IPS-18a (cell line): Measurements from ENCODE around the gene C2CD4C.
"Not testable (repeated sequence)": the region's sequence is repeated elsewhere in the genome, so short reads cannot be mapped to it uniquely, and the experiment has no call there.

Source experiments
- H3K27ac ChIP-seq: one replicate; pipeline ENCODE4 v1.5.1; 2013; ENCODE audit warnings: low read length
- H3K27me3 ChIP-seq: one replicate; pipeline ENCODE4 v1.6.1; 2013; ENCODE audit warnings: mild to moderate bottlenecking, low read length; ENCODE audit not compliant: control insufficient read depth, insufficient read depth
- H3K36me3 ChIP-seq: one replicate; pipeline ENCODE4 v1.6.1; 2013; ENCODE audit warnings: low read depth, low read length; ENCODE audit not compliant: control insufficient read depth
- H3K4me1 ChIP-seq: one replicate; pipeline ENCODE4 v1.6.1; 2013; ENCODE audit warnings: low read depth, low read length; ENCODE audit not compliant: control insufficient read depth
- H3K4me3 ChIP-seq: one replicate; pipeline ENCODE4 v1.5.1; 2013; ENCODE audit warnings: low read length
- H3K9ac ChIP-seq: one replicate; pipeline ENCODE4 v1.6.1; 2013; ENCODE audit warnings: mild to moderate bottlenecking, low read length, moderate library complexity
- H3K9me3 ChIP-seq: one replicate; pipeline ENCODE4 v1.6.1; 2013; ENCODE audit warnings: low read depth, low read length; ENCODE audit not compliant: control insufficient read depth

Gene C2CD4C, protein sequence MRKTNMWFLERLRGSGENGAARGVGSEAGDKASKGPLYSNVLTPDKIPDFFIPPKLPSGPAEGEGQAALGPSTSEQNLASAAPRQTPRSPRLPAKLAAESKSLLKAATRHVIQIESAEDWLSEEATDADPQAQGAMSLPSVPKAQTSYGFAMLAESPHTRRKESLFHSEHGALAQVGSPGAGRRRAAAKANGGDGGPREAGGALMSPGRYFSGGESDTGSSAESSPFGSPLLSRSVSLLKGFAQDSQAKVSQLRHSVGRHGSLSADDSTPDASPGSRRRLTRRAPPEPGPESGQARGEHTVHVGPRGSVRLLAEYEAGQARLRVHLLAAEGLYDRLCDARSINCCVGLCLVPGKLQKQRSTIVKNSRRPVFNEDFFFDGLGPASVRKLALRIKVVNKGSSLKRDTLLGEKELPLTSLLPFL

DNA sequence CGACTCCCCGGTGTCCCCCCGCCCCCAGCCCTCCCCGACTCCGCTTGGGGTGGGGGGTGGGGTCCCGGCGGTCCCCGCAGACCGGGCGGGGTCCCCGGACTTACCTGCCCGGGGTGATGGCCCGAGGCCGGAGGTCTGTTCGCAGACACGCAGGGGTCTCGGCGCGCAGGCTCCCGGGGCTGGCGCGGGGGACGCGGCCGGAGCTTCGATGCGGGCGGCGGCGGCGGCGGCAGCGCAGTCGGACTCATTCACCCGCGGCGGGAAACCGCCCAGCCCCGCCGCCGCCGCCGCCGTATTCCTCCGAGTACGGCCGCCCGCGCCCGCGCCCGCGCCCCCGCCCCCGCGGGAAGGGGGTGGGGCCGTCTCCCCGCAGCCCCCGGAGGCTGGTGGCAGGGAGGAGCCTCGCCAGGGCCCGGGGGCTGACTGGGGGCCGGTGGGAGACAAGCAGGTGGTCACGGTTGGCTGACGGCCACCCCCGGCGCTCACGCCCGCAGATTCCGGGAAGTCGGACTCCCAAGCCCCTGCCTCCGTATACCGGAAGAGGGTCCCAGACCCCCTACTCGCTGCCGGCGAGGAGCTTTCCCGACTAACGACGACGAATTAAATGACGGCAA is at the start of gene C2CD4C:
TSS of gene C2CD4C (minus strand) at position 246 of the 614 bp plus-strand sequence. CDS start 786 bp downstream, outside the sequence.
- H3K9me3 ChIP-seq = no peaks in the 10 kb centered on the region
- peaks cover 14% of the 10 kb centered on the region for H3K27me3 ChIP-seq
- peak within 1 kb of the TSS; percentile 36 for H3K9ac ChIP-seq
- peaks cover 12% of the 10 kb centered on the region for H3K4me1 ChIP-seq
- no peaks in the 10 kb centered on the region for H3K36me3 ChIP-seq
- peak within 1 kb of the TSS; percentile 53 for H3K4me3 ChIP-seq
- no peak within 1 kb of the TSS for H3K27ac ChIP-seq

DNA sequence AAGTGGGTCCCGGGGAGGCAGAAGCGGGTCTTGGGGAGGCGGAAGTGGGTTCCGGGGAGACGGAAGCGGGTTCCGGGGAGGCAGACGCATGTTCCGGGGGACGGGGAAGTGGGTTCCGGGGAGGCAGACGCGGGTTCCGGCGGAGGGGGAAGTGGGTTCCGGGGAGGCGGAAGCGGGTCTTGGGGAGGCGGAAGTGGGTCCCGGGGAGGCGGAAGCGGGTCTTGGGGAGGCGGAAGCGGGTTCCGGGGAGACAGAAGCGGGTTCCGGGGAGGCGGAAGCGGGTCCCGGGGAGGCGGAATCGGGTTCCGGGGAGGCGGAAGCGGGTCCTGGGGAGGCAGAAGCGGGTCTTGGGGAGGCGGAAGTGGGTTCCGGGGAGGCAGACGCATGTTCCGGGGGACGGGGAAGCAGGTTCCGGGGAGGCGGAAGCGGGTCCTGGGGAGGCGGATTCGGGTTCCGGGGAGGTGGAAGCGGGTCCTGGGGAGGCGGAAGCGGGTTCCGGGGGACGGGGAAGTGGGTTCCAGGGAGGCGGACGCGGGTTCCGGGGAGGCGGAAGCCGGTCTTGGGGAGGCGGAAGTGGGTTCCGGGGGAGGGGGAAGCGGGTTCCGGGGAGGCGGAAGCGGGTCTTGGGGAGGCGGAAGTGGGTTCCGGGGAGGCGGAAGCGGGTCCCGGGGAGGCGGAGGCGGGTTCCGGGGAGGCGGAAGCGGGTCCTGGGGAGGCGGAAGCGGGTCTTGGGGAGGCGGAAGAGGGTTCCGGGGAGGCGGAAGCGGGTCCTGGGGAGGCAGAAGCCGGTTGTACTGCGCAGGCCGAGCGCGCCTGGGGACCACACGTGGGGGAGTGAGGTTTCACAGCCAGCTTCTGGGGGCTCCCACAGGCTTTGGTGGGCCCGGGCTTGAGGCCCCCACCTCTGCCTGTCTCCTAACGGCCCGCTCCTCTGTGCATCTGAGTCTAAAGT is 49.4 kb upstream of the C2CD4C start:
- Histone ChIP-seq H3K27me3 (peaks cover 33% of the 10 kb centered on the region), H3K9me3 (no peaks in the 10 kb centered on the region), H3K36me3 (no peaks in the 10 kb centered on the region), H3K4me1 (no peaks in the 10 kb centered on the region), H3K27ac (no peak overlapping the region), H3K9ac (no peak overlapping the region), H3K4me3 (no peak overlapping the region)

DNA sequence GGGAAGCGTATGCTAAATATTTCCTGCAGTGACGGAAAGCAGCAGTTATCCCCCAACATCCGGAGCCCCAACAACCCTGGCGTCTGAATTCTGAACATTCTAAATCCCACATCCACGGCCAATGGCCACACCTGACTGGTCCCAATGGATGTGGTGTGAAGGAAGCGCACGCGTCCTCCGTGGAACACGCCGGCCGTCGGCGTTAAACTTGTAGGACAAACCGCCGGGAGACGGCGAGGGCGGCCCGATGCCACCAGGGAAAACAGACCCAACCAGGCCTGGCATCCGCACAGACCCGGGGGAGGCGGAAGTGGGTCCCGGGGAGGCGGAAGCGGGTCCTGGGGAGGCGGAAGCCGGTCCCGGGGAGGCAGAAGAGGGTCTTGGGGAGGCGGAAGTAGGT is 48.7 kb upstream of the C2CD4C start:
- H3K36me3 ChIP-seq = no peaks in the 10 kb centered on the region
- no peaks in the 10 kb centered on the region for H3K9me3 ChIP-seq
- H3K9ac ChIP-seq = no peak overlapping the region
- peaks cover 30% of the 10 kb centered on the region for H3K27me3 ChIP-seq
- H3K27ac ChIP-seq = no peak overlapping the region
- no peak overlapping the region for H3K4me3 ChIP-seq
- no peaks in the 10 kb centered on the region for H3K4me1 ChIP-seq

DNA sequence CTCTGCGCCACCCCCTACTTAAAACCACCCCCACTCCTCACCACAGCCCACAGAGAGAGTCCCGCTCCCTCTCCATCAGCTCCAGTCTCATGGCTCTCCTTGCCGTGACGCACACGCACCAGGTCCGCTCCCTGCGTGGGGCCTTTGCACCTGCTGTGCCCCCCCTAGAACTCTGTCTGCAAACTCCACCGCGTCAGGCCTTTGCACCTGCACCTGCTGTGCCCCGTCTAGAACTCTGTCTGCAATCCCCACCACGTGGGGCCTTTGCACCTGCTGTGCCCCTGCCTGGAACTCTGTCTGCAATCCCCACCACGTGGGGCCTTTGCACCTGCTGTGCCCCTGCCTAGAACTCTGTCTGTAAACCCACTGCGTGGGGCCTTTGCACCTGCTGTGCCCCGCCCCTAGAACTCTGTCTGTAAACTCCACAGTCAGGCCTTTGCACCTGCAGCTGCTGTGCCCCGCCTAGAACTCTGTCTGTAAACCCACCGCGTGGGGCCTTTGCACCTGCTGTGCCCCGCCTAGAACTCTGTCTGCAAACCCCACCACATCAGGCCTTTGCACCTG is 47.7 kb upstream of the C2CD4C start:
- no peak overlapping the region for H3K4me3 ChIP-seq
- H3K4me1 ChIP-seq = no peaks in the 10 kb centered on the region
- peaks cover 20% of the 10 kb centered on the region for H3K27me3 ChIP-seq
- H3K9me3 ChIP-seq = no peaks in the 10 kb centered on the region
- no peak overlapping the region for H3K27ac ChIP-seq
- H3K36me3 ChIP-seq = no peaks in the 10 kb centered on the region
- no peak overlapping the region for H3K9ac ChIP-seq

DNA sequence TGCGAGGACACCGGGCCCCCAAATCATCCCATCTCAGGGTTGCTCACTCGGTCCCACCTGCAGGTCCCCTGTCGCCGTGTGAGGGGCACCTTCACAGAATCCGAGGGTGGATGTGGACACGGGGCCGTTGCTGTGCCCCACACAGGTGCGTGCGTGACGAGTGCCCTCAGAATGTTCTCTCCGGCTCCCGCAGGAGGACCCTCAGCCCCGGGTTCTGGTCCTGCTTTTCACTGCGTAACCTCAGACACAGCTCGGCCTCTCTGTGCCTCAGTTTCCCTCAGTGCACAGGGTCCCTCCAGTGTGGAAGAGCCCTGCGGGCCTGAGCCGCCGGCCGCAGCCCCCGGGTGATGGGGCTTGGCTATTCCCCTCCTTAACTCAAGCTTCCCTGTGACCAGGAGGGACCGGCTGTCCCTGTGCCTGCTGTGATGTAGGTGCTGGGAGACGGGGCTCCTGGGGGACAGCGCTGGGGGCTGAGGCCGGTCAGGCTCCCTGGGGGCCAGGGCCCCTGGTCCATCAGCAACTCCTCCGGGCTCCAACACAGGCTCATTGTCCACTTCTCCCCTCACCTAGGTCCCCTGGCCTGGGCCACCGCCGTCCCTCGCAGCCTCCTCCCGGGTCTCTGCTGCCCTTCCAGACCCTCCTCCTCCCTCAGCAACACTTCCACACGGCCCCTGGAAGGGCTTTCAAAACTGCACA is 47.1 kb upstream of the C2CD4C start:
- Histone ChIP-seq H3K9ac (no peak overlapping the region), H3K27me3 (peaks cover 14% of the 10 kb centered on the region), H3K27ac (no peak overlapping the region), H3K36me3 (no peaks in the 10 kb centered on the region), H3K4me3 (no peak overlapping the region), H3K4me1 (no peaks in the 10 kb centered on the region), H3K9me3 (peaks cover 1% of the 10 kb centered on the region)

DNA sequence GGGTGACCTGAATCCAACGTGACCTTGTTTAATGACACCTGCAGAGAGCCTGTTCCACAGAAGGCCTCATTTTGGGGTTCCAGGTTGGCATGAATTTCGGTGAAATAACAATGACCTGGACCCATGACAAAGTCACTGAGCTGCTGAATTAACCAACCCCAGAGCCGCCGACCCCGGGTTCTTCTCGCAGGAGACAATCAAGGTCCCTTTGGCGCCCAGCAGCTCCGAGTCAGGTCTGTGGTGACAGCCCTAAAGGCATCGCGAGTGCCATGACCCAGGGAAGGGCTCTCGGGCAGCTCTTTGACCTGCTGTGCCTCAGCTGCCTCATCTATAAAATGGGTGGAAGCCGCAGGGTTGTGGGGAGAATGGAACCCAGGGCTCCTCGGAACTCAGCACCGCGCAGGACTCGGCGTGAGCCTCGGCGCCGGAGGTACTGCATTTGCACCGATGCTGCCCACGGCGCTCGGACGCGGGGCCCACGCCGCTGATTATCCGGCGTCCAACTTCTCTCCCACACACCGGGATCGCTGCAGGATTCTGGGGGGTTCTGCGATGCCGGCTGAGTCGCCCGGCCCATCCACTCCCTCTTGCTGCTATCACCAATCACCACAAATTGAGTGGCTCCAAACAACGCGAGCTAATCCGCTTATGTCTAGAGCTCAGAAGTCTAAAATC is 46.2 kb upstream of the C2CD4C start:
- H3K27ac ChIP-seq = no peak overlapping the region
- no peaks in the 10 kb centered on the region for H3K36me3 ChIP-seq
- H3K4me1 ChIP-seq = no peaks in the 10 kb centered on the region
- H3K9ac ChIP-seq = no peak overlapping the region
- H3K9me3 ChIP-seq = peaks cover 6% of the 10 kb centered on the region
- H3K27me3 ChIP-seq = peaks cover 12% of the 10 kb centered on the region
- H3K4me3 ChIP-seq = no peak overlapping the region

DNA sequence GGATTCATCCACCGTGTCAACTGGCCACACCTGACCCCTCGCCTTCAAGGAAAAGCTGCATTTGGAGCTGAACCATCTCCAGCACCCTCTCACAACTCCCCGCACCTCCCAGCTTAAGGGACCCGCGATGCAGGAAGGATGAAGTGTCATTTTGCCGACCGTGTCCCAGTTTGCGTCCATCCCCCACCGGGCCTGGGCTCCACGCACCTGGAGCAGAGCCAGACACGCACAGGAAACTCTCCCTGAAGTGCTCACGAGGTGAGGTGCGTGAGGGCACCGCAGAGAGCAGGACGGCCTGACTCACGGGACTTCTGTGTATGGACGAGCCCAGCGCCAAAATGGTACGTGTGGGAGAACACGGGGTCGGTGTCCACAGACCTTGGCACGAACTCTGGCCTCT is 44.7 kb upstream of the C2CD4C start:
- Histone ChIP-seq H3K27ac (no peak overlapping the region), H3K9ac (no peak overlapping the region), H3K4me3 (no peak overlapping the region), H3K27me3 (no peaks in the 10 kb centered on the region), H3K36me3 (no peaks in the 10 kb centered on the region), H3K9me3 (peaks cover 6% of the 10 kb centered on the region), H3K4me1 (no peaks in the 10 kb centered on the region)

DNA sequence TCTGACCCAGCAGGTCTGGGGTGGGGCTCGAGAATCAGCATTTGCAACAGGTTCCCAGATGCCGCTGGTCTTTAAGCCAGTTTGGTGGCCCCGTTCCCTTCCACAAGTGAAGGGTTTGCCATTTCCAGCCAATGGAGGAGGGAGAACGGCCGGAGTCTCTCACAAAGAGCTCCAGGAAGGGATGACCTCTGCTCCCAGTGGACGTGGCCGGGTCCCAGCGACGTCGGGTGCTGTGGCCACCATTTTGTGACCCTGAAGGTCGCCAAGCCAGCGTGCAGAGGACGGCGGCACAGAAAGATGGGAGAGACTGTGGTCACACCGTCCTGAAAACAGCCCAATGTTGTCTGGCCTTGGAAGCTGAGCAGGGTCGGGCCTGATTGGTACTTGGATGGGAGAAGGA is 43.9 kb upstream of the C2CD4C start:
- Histone ChIP-seq H3K9ac (no peak overlapping the region), H3K27me3 (no peaks in the 10 kb centered on the region), H3K4me3 (no peak overlapping the region), H3K4me1 (no peaks in the 10 kb centered on the region), H3K27ac (no peak overlapping the region), H3K36me3 (no peaks in the 10 kb centered on the region), H3K9me3 (peaks cover 6% of the 10 kb centered on the region)

DNA sequence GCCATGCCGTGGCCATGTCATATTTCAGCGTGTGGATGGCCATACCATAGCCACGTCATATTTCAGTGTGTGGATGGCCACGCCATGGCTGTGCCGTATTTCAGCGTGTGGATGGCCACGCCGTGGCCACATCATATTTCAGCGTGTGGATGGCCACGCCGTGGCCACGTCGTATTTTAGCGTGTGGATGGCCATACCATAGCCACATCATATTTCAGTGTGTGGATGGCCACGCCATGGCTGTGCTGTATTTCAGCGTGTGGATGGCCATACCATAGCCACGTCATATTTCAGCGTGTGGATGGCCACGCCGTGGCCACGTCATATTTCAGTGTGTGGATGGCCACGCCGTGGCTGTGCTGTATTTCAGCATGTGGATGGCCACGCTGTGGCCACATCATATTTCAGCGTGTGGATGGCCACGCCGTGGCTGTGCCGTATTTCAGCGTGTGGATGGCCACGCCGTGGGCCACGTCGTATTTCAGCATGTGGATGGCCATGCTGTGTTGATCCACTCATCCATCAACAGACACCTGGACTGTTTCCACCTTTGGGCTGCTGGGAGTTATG is 42.0 kb upstream of the C2CD4C start:
- H3K27me3 ChIP-seq, H3K27ac ChIP-seq, H3K36me3 ChIP-seq, H3K9me3 ChIP-seq, H3K9ac ChIP-seq, H3K4me1 ChIP-seq, H3K4me3 ChIP-seq: not testable (repeated sequence)

DNA sequence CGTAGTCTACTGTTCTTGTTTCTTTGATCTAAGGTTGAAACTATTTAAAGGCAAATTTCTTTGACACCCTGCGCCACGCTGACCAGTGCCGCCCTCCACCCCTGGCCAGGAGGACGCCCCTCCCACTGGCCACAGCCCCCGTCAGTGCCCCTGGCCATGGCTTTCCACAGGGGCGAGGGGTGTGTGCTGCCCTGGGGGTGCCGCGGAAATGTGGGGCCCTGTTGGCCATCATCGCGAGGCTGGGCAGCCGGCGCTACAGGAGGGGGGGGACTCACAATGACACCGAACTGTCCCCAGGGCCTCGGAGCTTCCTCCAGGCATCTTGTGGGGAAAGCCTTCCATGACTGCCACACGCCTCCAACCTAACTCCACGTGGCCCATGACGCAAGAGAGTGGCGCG is 41.0 kb upstream of the C2CD4C start:
- Histone ChIP-seq H3K27ac (no peak overlapping the region), H3K36me3 (no peaks in the 10 kb centered on the region), H3K4me3 (no peak overlapping the region), H3K27me3 (no peaks in the 10 kb centered on the region), H3K4me1 (no peaks in the 10 kb centered on the region), H3K9me3 (peaks cover 6% of the 10 kb centered on the region), H3K9ac (no peak overlapping the region)
